K562 (cell line): Measurements from ENCODE around the gene PLD5. TPM values are rescaled to one million over a fixed set of nuclear protein-coding genes. Genes with fewer than 3 reads are reported as not detected.

Source experiments
- ATAC-seq: fragments of 200-7000 bp; cut with Tn5 transposase; 3 replicates; pipeline ENCODE4 v1.9.1; 2020; ENCODE audit warnings: moderate library complexity
- BruUV-seq: library from RNA; stranded (reverse); fragments of 400-500 nt; replicated peaks from 2 replicates; lab custom pipeline; 2021; lab: Mats Ljungman, UMichigan
- CTCF ChIA-PET: fragments of 300-600 bp; formaldehyde crosslinking; extraction: SDS; loops from one replicate; lab custom pipeline; 2021; ENCODE audit warnings: low intra/inter-chr PET ratio; lab: Yijun Ruan, JAX
- POLR2A ChIA-PET: fragments of 300-600, 350-650 bp; sonication (Branson Sonifier 250); formaldehyde crosslinking; extraction: SDS; loops from one replicate; lab custom pipeline; 2021; ENCODE audit warnings: antibody characterized with exemption, inconsistent platforms; lab: Yijun Ruan, JAX
- DNase-seq, 4 experiments: peaks; one replicate each; pipeline versions ENCODE4 v3.0.0 to v3.0.0-alpha.2; 2011 to 2018; ENCODE audit warnings: low spot score in 3 of 4, mixed read lengths in 3 of 4; ENCODE audit errors: extremely low read depth in 1 of 4
- FAIRE-seq: peaks from 2 replicates; lab custom pipeline; 2011; peaks lifted over from hg19 to GRCh38; lab: Jason Lieb, UNC
- H2AFZ ChIP-seq: 2 replicates; pipeline ENCODE4 v1.6.0; 2011; ENCODE audit warnings: low read depth, low read length, control low read depth, inconsistent platforms
- H3K27ac ChIP-seq: fragments of 200-600 bp; 3 replicates; pipeline ENCODE4 v1.8.0; 2011; ENCODE audit warnings: low read depth, mild to moderate bottlenecking, control low read depth, inconsistent platforms, low read length, moderate library complexity, mixed read lengths; ENCODE audit errors: extremely low read depth
- H3K27me3 ChIP-seq, 2 experiments: fragments of 300-600 bp in 1 of 2; 2 replicates in 1 of 2; 3 replicates in 1 of 2; pipeline versions ENCODE4 v1.6.0 to v1.8.0; 2011; ENCODE audit warnings: inconsistent platforms in 2 of 2, low read length in 2 of 2, mild to moderate bottlenecking in 1 of 2, mixed read lengths in 1 of 2, moderate library complexity in 1 of 2; ENCODE audit not compliant: control insufficient read depth in 2 of 2, insufficient read depth in 2 of 2
- H3K36me3 ChIP-seq: fragments of 300-600 bp; 3 replicates; pipeline ENCODE4 v1.8.0; 2011; ENCODE audit warnings: mild to moderate bottlenecking, low read length, inconsistent platforms; ENCODE audit not compliant: control insufficient read depth, insufficient read depth
- H3K4me1 ChIP-seq, 2 experiments: fragments of 200-600 bp in 1 of 2; replicated peaks in 1 of 2; 2 replicates in 1 of 2; 3 replicates in 1 of 2; pipeline versions ENCODE4 v1.5.1 to v1.8.0; 2011; ENCODE audit warnings: inconsistent platforms in 2 of 2, low read length in 2 of 2, mild to moderate bottlenecking in 1 of 2, mixed read lengths in 1 of 2, moderate library complexity in 1 of 2; ENCODE audit not compliant: control insufficient read depth in 2 of 2, insufficient read depth in 2 of 2
- H3K4me2 ChIP-seq: 2 replicates; pipeline ENCODE4 v1.6.1; 2011; ENCODE audit warnings: low read length, control low read depth, inconsistent platforms, mixed read lengths; ENCODE audit not compliant: insufficient read depth
- H3K4me3 ChIP-seq: fragments of 200-600 bp; sonication (generic), shearing (Covaris generic); 2 replicates; pipeline ENCODE4 v1.5.1; 2016; ENCODE audit warnings: control low read depth, inconsistent platforms
- H3K79me2 ChIP-seq: fragments of 200-600 bp; 3 replicates; pipeline ENCODE4 v1.8.0; 2011; ENCODE audit warnings: low read length, inconsistent platforms; ENCODE audit not compliant: control insufficient read depth, insufficient read depth
- H3K9ac ChIP-seq, 2 experiments: 2 replicates each; pipeline versions ENCODE4 v1.6.0 to v1.6.1; 2011; ENCODE audit warnings: low read depth in 2 of 2, low read length in 2 of 2, control low read depth in 1 of 2, inconsistent platforms in 1 of 2, mild to moderate bottlenecking in 1 of 2, mixed read lengths in 1 of 2; ENCODE audit not compliant: insufficient read depth in 1 of 2
- H3K9me1 ChIP-seq: one replicate; pipeline ENCODE4 v1.6.0; 2011; ENCODE audit warnings: inconsistent platforms, mild to moderate bottlenecking, low read length, moderate library complexity; ENCODE audit not compliant: control insufficient read depth, insufficient read depth
- H3K9me3 ChIP-seq: replicated peaks from 2 replicates; pipeline ENCODE4 v1.5.1; 2011; ENCODE audit warnings: low read depth, low read length, inconsistent platforms; ENCODE audit not compliant: control insufficient read depth, insufficient read depth
- H4K20me1 ChIP-seq: replicated peaks from 2 replicates; pipeline ENCODE4 v1.6.1; 2011; ENCODE audit warnings: low read length, inconsistent platforms, mixed read lengths; ENCODE audit not compliant: control insufficient read depth, insufficient read depth
- BRCA1 ChIP-seq, 2 experiments: fragments of 450-650 bp in 1 of 2; sonication (generic) in 1 of 2; formaldehyde crosslinking in 1 of 2; IDR thresholded peaks; 2 replicates each; pipeline versions ENCODE4 v1.5.0 to v1.6.1; 2017 to 2020; ENCODE audit warnings: mild to moderate bottlenecking in 1 of 2, missing genetic modification reagents in 1 of 2
- BRF1 ChIP-seq: IDR thresholded peaks from 3 replicates; pipeline ENCODE4 v1.6.1; 2011; ENCODE audit warnings: borderline replicate concordance, mild to moderate bottlenecking; ENCODE audit not compliant: insufficient read length; ENCODE audit errors: extremely low read depth
- GTF2A2 ChIP-seq: IDR thresholded peaks from 2 replicates; pipeline ENCODE4 v1.6.1; 2016; ENCODE audit warnings: mild to moderate bottlenecking, missing genetic modification characterization, missing compliant biosample characterization
- HNRNPUL1 ChIP-seq: fragments of 200-400 bp; formaldehyde crosslinking; IDR thresholded peaks from 2 replicates; pipeline ENCODE4 v1.6.1; 2017; ENCODE audit warnings: low read length
- HOXB6 ChIP-seq: fragments of 250-450 bp; sonication (Bioruptor Pico); IDR thresholded peaks from 2 replicates; pipeline ENCODE4 v1.5.1; 2022; ENCODE audit warnings: mild to moderate bottlenecking, borderline replicate concordance
- ID3 ChIP-seq, 2 experiments: fragments of 250-450 bp in 1 of 2; fragments of 450-650 bp in 1 of 2; sonication (Bioruptor Pico) in 1 of 2; IDR thresholded peaks; 2 replicates each; pipeline versions ENCODE4 v1.6.1 to v1.8.0; 2016 to 2021; ENCODE audit warnings: mild to moderate bottlenecking in 2 of 2, moderate library complexity in 2 of 2, missing compliant biosample characterization in 1 of 2, missing genetic modification characterization in 1 of 2
- NFIC ChIP-seq: fragments of 450-650 bp; IDR thresholded peaks from 2 replicates; pipeline ENCODE4 v1.6.1; 2017; ENCODE audit warnings: mild to moderate bottlenecking, inconsistent platforms
- NR2F6 ChIP-seq: fragments of 450-650 bp; formaldehyde crosslinking; IDR thresholded peaks from 2 replicates; pipeline ENCODE4 v1.4.0; 2020; ENCODE audit warnings: mild to moderate bottlenecking
- RBM17 ChIP-seq: fragments of 200-400 bp; formaldehyde crosslinking; IDR thresholded peaks from 2 replicates; pipeline ENCODE4 v1.6.1; 2017; ENCODE audit warnings: low read depth, mild to moderate bottlenecking, low read length, borderline replicate concordance
- SRSF9 ChIP-seq: fragments of 200-400 bp; formaldehyde crosslinking; IDR thresholded peaks from 2 replicates; pipeline ENCODE4 v1.6.1; 2017; ENCODE audit warnings: low read depth, low read length, borderline replicate concordance
- ZNF561 ChIP-seq: fragments of 450-650 bp; formaldehyde crosslinking; conservative IDR thresholded peaks from 2 replicates; pipeline ENCODE4 v1.4.0; 2020; ENCODE audit warnings: mild to moderate bottlenecking, moderate library complexity
- WGBS: fragments of 100-300 bp; shearing (Covaris generic); methylation state at CpG from one replicate; pipeline ENCODE4 v1.1.6; 2016; ENCODE audit warnings: low coverage, mixed read lengths; ENCODE audit not compliant: insufficient coverage; ENCODE audit errors: missing lambda C conversion rate; 5-methylcytosine and 5-hydroxymethylcytosine counted together
- in situ Hi-C: fragments of 300-500 bp; cut with MboI; formaldehyde crosslinking; loops from 4 replicates; pipeline ENCODE4 v1.15.0; 2018; ENCODE audit warnings: inconsistent platforms, mixed read lengths
- intact Hi-C: fragments of 100-400 bp; cut with micrococcal nuclease; formaldehyde crosslinking; loops from 2 replicates; pipeline ENCODE4 v1.14.2; 2022
- polyA plus RNA-seq, 8 experiments: library from polyadenylated mRNA; depleted of rRNA in 4 of 8; stranded (reverse) in 5 of 8; unstranded in 3 of 8; fragments of >200 nt; fragmentation: Nextera tagmentation in 2 of 8; fragmentation: Illumina TruSeq in 1 of 8; extraction: Ambion mirVana in 2 of 8; extraction: Trizol in 1 of 8; gene quantifications; 2 replicates each; pipeline versions ENCODE4 v1.2.1 to v1.2.3, GENCODE V29; 2011 to 2014; ENCODE audit warnings: inconsistent platforms in 1 of 8, missing spikeins in 1 of 8
- total RNA-seq, 7 experiments: library from RNA; depleted of rRNA in 6 of 7; stranded (reverse); fragments of >200 nt in 6 of 7; fragmentation: Illumina TruSeq in 2 of 7; extraction: Trizol in 2 of 7; gene quantifications; 2 replicates each; pipeline versions ENCODE4 v1.2.1 to v1.2.3, GENCODE V29; 2011 to 2021; ENCODE audit warnings: low replicate concordance in 1 of 7

The PLD5 gene
- total and polyA plus RNA-seq, 9 of the 15 experiments (the other 6 are each of a cell fraction or from before 2014, with no cell fraction given), result not detected

GRCh38 chr1:242556759-242557158 is 32.3 kb upstream of the PLD5 start:
- Histone ChIP-seq H3K4me2 (no peak overlapping the region), H3K4me1 (no peaks in the 10 kb centered on the region), H3K27ac (no peak overlapping the region), H2AFZ (no peak overlapping the region), H3K27me3 (no peaks in the 10 kb centered on the region), H3K9ac (no peak overlapping the region), H3K9me1 (no peaks in the 10 kb centered on the region), H3K36me3 (no peaks in the 10 kb centered on the region), H4K20me1 (no peaks in the 10 kb centered on the region), H3K4me3 (no peak overlapping the region), H3K79me2 (no peaks in the 10 kb centered on the region), H3K9me3 (no peaks in the 10 kb centered on the region)
- in situ Hi-C loops, result no loop called here
- no peak for ATAC-seq
- no peak for FAIRE-seq
- no peak for DNase-seq
- WGBS, result 0% methylated on average over 5 of the region's 5 CpGs
- ChIA-PET POLR2A (no interaction called here), CTCF (no interaction called here)
- no TSS peak for BruUV-seq
- intact Hi-C loops, result no loop called here
- no peak for TF ChIP-seq HOXB6 (CRISPR knock-in tag)
- no peak for TF ChIP-seq ID3 (CRISPR knock-in tag; IDR thresholded peaks at IDR 0.05)
- no peak for TF ChIP-seq ID3 (tag; IDR thresholded peaks at IDR 0.05)
- no peak for TF ChIP-seq BRF1
- TF ChIP-seq BRCA1 (IDR thresholded peaks at IDR 0.05), result no peak
- TF ChIP-seq BRCA1 (CRISPR knock-in tag; IDR thresholded peaks at IDR 0.05), result no peak
- no peak for TF ChIP-seq HNRNPUL1
- TF ChIP-seq, all 486 proteins: peak for 0

GRCh38 chr1:242556276-242556675 is 31.8 kb upstream of the PLD5 start:
- no peak overlapping the region for H3K4me3 ChIP-seq
- no peaks in the 10 kb centered on the region for H3K9me1 ChIP-seq
- no peak overlapping the region for H3K27ac ChIP-seq
- in situ Hi-C loops, result no loop called here
- H3K9me3 ChIP-seq, result no peaks in the 10 kb centered on the region
- FAIRE-seq (no peak), DNase-seq (no peak), ATAC-seq (no peak)
- no peak for TF ChIP-seq ZNF561 (CRISPR knock-in tag)
- no peak for TF ChIP-seq RBM17
- no peak for TF ChIP-seq SRSF9
- TF ChIP-seq GTF2A2 (tag), result no peak
- no peak for TF ChIP-seq NFIC
- no peak for TF ChIP-seq NR2F6 (CRISPR knock-in tag)
- H4K20me1 ChIP-seq, result no peaks in the 10 kb centered on the region
- H3K4me2 ChIP-seq, result no peak overlapping the region
- H3K36me3 ChIP-seq, result no peaks in the 10 kb centered on the region
- intact Hi-C loops, result no loop called here
- no peak overlapping the region for H3K9ac ChIP-seq
- ChIA-PET POLR2A (no interaction called here), CTCF (no interaction called here)
- no peaks in the 10 kb centered on the region for H3K27me3 ChIP-seq
- BruUV-seq, result no TSS peak
- no peak overlapping the region for H2AFZ ChIP-seq
- no peaks in the 10 kb centered on the region for H3K79me2 ChIP-seq
- H3K4me1 ChIP-seq, result no peaks in the 10 kb centered on the region
